Lung (tissue), 12 donors: ENCODE data around the gene JPT2. TPM values are rescaled to one million over a fixed set of nuclear protein-coding genes. Genes with fewer than 3 reads are reported as not detected.

Experiments
- ATAC-seq: fragments of 200-7000 bp; cut with Tn5 transposase; one replicate; pipeline ENCODE4 v1.9.1; 2020; ENCODE audit warnings: moderate number of reproducible peaks; ENCODE audit not compliant: insufficient read depth, low FRiP score
- DNase-seq, 3 donors: peaks; one replicate each; pipeline ENCODE4 v3.0.0-alpha.2; 2013 to 2017
- H3K27ac ChIP-seq, 2 donors: one replicate each; pipeline ENCODE4 v1.5.1; 2013; ENCODE audit warnings: mild to moderate bottlenecking in 2 of 2, moderate library complexity in 2 of 2, control low read depth in 1 of 2, inconsistent platforms in 1 of 2, low read depth in 1 of 2, low read length in 1 of 2
- H3K27me3 ChIP-seq, 3 donors: one replicate each; pipeline ENCODE4 v1.5.1; 2013; ENCODE audit warnings: low read length in 2 of 3; ENCODE audit not compliant: control insufficient read depth in 3 of 3, insufficient read depth in 3 of 3
- H3K36me3 ChIP-seq, 4 donors: one replicate each; pipeline ENCODE4 v1.5.1; 2013; ENCODE audit warnings: low read length in 4 of 4, mild to moderate bottlenecking in 1 of 4, moderate library complexity in 1 of 4; ENCODE audit not compliant: control insufficient read depth in 4 of 4, insufficient read depth in 4 of 4
- H3K4me1 ChIP-seq, 5 donors: one replicate each; pipeline ENCODE4 v1.5.1; 2013; ENCODE audit warnings: low read length in 5 of 5, mild to moderate bottlenecking in 2 of 5, moderate library complexity in 1 of 5; ENCODE audit not compliant: control insufficient read depth in 5 of 5, insufficient read depth in 5 of 5
- H3K4me3 ChIP-seq: one replicate; pipeline ENCODE4 v1.5.1; 2013; ENCODE audit warnings: mild to moderate bottlenecking, control low read depth, moderate library complexity
- H3K9ac ChIP-seq, 2 donors: one replicate each; pipeline ENCODE4 v1.5.1; 2013; ENCODE audit warnings: low read length in 2 of 2, control low read depth in 1 of 2; ENCODE audit not compliant: insufficient read depth in 1 of 2
- H3K9me3 ChIP-seq, 4 donors: one replicate each; pipeline ENCODE4 v1.5.1; 2013; ENCODE audit warnings: low read length in 3 of 4, mild to moderate bottlenecking in 1 of 4, moderate library complexity in 1 of 4; ENCODE audit not compliant: control insufficient read depth in 4 of 4, insufficient read depth in 3 of 4
- CTCF ChIP-seq: IDR thresholded peaks from 2 replicates; pipeline ENCODE4 v1.5.1; 2012; ENCODE audit warnings: mild to moderate bottlenecking; ENCODE audit errors: control extremely low read depth, extremely low read depth
- WGBS, 2 donors: extraction: QIAGEN DNeasy Blood & Tissue Kit; methylation state at CpG; one replicate each; pipeline ENCODE4 v1.1.7; 2013; 5-methylcytosine and 5-hydroxymethylcytosine counted together
- polyA plus RNA-seq, 2 donors: library from polyadenylated mRNA; stranded (reverse); fragments of 200-250 nt; gene quantifications; one replicate each; pipeline ENCODE4 v1.2.1, GENCODE V29; 2013
- total RNA-seq, 2 donors: library from RNA; depleted of rRNA in 1 of 2; stranded (reverse); fragments of >200 nt in 1 of 2; gene quantifications; one replicate each; pipeline ENCODE4 v1.2.1, GENCODE V29; 2014 to 2021
- donor health status: control.
- donor health status: control.
- donor health status: Bipolar disorder and iron deficiency.
- donor health status: healthy.
- donor health status: DM: yes; HTN: yes; CAD: no.

JPT2 gene
- total and polyA plus RNA-seq, 4 donors = 28.7 to 71.9 (median 51.6) TPM

GRCh38 chr16:1744338-1744840 lies 66.3 kb downstream of the JPT2 start:
- H3K27ac ChIP-seq = no peak overlapping the region
- WGBS, 2 donors = 91 to 94% methylated on average over 24 of the region's 24 CpGs
- ATAC-seq = no peak
- no peak for TF ChIP-seq CTCF
- no peaks in the 10 kb centered on the region for H3K4me1 ChIP-seq
- H3K9me3 ChIP-seq = no peaks in the 10 kb centered on the region
- H3K36me3 ChIP-seq = peaks cover 7 to 70% (median 15%) of the 10 kb centered on the region in 4 donors
- DNase-seq = no peak
- no peak overlapping the region for H3K4me3 ChIP-seq
- no peaks in the 10 kb centered on the region for H3K27me3 ChIP-seq
- H3K9ac ChIP-seq = no peak overlapping the region

- H3K27me3 ChIP-seq = no peaks in the 10 kb centered on the region
- no peak for TF ChIP-seq CTCF
- H3K4me1 ChIP-seq = no peaks in the 10 kb centered on the region
- H3K9me3 ChIP-seq = no peaks in the 10 kb centered on the region
- peaks cover 7 to 74% (median 18%) of the 10 kb centered on the region in 4 donors for H3K36me3 ChIP-seq
- H3K4me3 ChIP-seq = no peak overlapping the region
- WGBS, 2 donors = 92 to 94% methylated on average over 25 of the region's 25 CpGs
- H3K27ac ChIP-seq = no peak overlapping the region
- no peak for ATAC-seq
- no peak for DNase-seq
- H3K9ac ChIP-seq = no peak overlapping the region
These were observed 67.3 kb downstream of the JPT2 start for GRCh38 chr16:1745181-1745899.

GRCh38 chr16:1745900-1746692 lies 68.0 kb downstream of the JPT2 start:
- no peak overlapping the region for H3K9ac ChIP-seq
- TF ChIP-seq CTCF = no peak
- H3K4me3 ChIP-seq = no peak overlapping the region
- peaks cover 7 to 71% (median 17%) of the 10 kb centered on the region in 4 donors for H3K36me3 ChIP-seq
- no peaks in the 10 kb centered on the region for H3K4me1 ChIP-seq
- WGBS, 2 donors = 95% methylated on average over 29 of the region's 29 CpGs
- ATAC-seq (no peak), DNase-seq (no peak)
- H3K9me3 ChIP-seq = no peaks in the 10 kb centered on the region
- H3K27ac ChIP-seq = no peak overlapping the region
- no peaks in the 10 kb centered on the region for H3K27me3 ChIP-seq
